Vagina (tissue), 2 donors: ENCODE measurements around the gene FLT1.

Experiments used
- POLR2A ChIP-seq, 2 donors: fragments of 450-650 bp; IDR thresholded peaks; one replicate each; pipeline ENCODE4 v1.6.1; 2017; ENCODE audit warnings: antibody characterized with exemption in 2 of 2, mild to moderate bottlenecking in 2 of 2, moderate library complexity in 2 of 2
- POLR2AphosphoS5 ChIP-seq, 2 donors: sonication (generic); formaldehyde crosslinking; IDR thresholded peaks; one replicate each; pipeline ENCODE4 v1.9.0; 2017; ENCODE audit warnings: antibody characterized with exemption in 2 of 2, mild to moderate bottlenecking in 2 of 2, low read depth in 1 of 2; ENCODE audit not compliant: insufficient read depth in 1 of 2
- TF ChIP-seq, protein P1 (sequence below), 3 experiments: fragments of 450-650 bp in 2 of 3; fragments of 200-600 bp in 1 of 3; sonication (generic) in 1 of 3; IDR thresholded peaks; one replicate each; pipeline ENCODE4 v1.5.1; 2017 to 2019; ENCODE audit warnings: antibody characterized with exemption in 3 of 3, mild to moderate bottlenecking in 2 of 3, moderate library complexity in 2 of 3

DNA sequence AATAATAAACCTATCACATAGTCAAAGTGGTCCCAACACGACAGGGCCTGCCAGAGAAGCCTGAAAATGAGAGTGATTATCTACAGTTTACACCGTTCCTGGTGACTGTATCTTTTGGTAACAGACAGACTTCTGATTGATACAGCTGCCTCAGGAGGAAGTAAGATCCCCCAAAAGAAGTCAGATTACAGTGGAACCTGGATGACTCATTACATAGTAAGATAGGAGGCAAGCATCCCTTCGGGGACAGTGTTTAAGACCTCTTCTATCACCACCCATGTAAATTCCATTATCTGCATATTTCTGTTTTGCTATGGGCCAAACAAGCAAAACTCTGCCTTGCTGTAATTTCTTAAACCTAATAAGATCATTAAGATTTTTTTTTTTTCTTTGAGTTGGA lies 44.0 kb upstream of the FLT1 start:
- no peak for TF ChIP-seq POLR2AphosphoS5 (IDR thresholded peaks at IDR 0.05; ENCODE audit: insufficient read depth in 1 of 2, low read depth in 1 of 2)
- TF ChIP-seq, protein P1, sequence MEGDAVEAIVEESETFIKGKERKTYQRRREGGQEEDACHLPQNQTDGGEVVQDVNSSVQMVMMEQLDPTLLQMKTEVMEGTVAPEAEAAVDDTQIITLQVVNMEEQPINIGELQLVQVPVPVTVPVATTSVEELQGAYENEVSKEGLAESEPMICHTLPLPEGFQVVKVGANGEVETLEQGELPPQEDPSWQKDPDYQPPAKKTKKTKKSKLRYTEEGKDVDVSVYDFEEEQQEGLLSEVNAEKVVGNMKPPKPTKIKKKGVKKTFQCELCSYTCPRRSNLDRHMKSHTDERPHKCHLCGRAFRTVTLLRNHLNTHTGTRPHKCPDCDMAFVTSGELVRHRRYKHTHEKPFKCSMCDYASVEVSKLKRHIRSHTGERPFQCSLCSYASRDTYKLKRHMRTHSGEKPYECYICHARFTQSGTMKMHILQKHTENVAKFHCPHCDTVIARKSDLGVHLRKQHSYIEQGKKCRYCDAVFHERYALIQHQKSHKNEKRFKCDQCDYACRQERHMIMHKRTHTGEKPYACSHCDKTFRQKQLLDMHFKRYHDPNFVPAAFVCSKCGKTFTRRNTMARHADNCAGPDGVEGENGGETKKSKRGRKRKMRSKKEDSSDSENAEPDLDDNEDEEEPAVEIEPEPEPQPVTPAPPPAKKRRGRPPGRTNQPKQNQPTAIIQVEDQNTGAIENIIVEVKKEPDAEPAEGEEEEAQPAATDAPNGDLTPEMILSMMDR (IDR thresholded peaks at IDR 0.05): no peak
- no peak for TF ChIP-seq POLR2A (IDR thresholded peaks at IDR 0.05)
